Embryonic facial prominence (tissue), 1 donor: Measurements from ENCODE around the gene SHANK1.

ENCODE experiments used
- DNase-seq: peaks from one replicate; pipeline ENCODE4 v3.0.0-alpha.2; 2016; ENCODE audit errors: extremely low spot score

SHANK1 gene

DNA sequence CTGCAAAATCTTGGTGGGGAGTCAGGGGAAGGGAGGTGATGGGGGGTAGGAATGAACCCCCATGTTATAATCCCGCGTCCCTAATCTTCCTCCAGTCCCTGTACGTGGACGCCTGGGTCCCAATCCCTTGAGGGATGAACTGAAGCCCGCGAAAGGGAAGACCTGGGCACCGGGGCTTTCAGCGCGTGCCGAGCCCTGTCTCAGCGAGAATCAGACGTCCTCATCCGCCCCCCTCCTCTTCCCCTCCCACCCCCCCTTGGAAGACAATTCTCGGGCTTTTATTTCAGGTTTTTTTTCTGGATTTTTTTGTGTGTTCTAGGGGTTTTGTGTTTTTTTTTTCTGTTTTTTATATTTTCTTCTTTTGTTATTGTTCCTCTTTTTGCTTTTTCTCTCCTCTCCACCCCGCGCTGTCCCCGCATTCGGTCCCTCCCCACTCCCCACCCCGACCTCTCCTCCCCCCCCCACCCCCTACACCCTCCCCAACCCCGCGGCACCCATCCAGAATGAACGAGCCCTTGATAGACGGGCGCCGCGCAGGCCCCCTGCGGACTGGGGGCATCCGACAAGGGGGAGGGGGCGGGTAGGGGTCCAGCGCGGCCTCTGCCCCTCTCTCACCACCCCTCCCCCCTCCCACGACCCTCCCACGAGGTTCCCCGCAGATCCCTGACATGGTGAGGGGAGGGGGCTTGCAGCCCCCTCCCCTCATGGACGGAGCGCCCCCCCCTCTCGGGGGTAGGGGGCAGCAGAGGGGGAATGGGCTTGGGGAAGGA, 60.1 kb downstream of the SHANK1 start:
- DNase-seq = no peak

DNA sequence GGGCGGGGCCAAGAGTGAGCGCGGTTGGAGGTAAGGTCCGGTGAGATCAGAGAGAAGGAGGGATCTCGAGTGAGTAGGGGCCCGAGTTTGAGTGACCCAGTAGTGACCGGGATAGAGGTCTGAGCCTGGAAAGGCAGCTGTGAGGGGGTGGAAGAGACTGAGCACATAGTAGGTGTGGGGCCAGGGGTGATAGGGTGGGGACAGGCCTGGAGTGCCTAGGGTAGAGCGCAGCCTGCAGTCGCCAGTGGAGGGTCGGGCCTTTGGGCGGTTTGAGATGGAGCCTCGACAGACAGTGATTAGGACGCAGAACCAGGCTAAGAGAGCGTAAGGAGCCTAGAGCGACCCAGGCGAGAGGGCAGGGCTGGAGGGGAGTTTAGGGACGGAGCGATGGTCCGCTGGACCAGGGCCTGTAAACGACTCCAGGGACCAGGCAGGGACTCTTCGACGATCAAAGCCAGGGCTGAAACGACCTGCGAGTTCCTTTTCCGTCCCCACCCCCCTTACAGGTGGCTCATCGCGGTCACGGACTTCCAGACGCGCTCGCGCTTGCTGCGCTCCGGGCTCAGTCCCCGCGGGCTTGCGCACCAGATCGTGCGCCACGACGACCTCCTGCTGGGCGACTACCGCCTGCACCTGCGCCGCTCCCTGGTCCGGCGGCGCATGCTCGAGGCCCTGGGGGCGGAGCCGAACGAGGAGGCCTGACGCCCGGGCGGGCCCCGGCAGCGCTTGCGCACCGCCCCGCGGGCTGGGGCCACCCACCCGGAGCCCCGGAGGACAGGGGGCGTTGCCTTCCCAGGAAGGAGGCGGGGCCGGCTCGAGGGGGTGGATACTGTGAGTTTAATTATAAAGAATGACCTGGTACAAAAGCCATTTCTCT, 60.9 kb downstream of the SHANK1 start:
- DNase-seq = peak; percentile 23

GRCh38 chr19:50657712-50658440, 61.7 kb downstream of the SHANK1 start:
- peak; percentile 92 for DNase-seq

DNA sequence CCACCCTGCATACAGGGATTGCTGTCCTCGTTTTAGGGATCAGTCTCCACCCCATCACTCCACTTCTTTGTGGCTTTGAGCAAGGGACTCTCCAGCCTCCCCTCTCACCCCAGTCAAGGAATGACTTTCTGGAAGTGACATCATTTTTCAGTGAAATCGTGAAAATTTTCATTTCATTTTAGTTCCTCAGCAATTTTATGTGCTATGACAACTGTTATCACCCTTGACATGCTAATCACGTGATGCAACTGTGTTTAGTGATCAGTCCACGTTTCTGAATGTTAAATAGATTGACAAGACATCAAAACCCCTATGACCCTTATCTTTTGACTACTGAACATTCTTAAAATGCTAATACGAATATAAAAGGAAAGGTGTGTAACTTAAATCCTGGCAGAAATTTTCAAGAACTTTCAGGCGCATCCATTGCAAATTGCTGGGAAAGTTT, 62.4 kb downstream of the SHANK1 start:
- no peak for DNase-seq

DNA sequence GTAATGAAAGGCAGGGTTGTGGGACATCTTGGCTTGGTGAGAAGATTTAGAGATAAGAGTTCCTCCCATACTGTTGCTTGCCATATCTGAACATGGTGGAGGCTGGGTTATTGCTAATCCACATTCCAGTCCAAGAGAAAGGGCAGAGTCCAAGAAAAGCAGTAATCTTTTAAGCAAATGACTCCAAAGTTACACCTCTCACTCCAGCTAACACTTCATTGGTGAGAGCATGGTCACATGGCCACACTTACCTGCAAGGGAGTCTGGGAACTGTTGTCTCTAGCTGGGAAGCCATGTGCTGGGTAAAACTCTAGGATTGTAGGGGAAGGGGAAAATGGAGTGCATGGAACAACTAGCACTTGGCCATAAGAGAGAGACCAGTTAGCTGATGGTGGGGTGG, 64.7 kb downstream of the SHANK1 start:
- DNase-seq = no peak

DNA sequence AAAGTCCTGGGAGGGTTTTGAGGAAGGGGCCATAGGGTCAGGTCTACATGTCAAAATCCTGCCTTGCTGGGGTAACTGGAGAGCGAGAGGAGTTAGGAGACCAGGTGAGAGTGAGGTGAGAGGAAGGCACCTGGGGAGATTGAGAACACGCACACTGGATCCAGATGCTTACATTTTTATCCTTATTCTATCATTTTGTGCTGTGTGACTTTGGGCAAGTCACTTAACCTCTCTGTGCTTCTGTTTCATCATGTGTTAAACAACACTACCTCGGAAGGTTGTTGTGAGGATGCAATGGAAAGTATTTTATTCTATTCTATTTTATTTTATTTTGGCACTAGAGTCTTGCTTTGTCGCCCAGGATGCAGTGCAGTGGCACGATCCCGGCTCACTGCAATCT, 66.9 kb downstream of the SHANK1 start:
- no peak for DNase-seq

GRCh38 chr19:50651174-50651573, 68.4 kb downstream of the SHANK1 start:
- DNase-seq = no peak

DNA sequence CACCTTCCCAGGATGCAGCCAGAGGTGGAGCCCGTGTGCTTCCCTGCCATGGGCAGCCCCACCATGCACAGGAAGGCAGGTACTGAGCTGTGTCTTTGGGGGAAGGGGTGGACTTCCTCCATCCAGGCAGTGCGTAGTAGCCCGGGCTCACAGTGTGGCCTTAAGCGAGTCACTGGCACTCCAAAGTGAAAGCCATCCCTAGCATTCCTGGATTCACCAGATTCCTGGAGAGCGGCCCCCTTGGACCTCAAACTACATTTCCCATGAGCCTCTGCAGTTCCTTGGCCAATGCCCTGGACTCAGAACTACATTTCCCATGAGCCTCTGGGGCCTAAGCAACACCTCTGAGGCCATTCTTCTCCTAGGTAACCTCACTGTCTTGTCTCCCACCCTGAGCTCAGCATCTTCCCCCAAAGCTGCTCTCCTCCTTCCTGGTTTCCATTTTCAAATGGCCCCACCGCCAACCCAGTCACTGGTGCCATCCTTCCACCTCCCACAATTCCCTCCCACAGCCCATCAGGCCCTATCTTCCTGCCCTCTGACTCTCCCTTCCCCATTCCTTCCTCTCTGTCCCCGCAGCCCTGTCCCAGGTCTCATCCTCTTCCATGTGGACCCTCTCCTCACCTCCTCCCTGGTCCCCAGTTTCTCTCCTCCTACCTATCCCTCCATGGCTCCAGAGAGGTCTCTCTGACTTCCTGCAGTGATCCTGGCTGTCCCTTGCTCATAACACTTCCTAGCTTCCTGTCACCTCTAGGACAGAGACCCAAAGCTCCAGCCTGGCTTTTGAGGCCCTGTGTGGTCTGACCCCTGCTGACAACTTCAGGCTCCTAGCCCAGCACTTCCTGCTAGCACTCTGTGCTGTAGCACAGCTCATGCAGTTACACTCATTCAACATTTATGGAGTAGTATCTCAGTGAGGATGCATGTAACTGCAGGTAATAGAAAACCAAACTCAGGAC, 69.9 kb downstream of the SHANK1 start, which contains the start of gene C19orf81:
C19orf81 (plus strand) TSS at position 13 of the 959 bp plus-strand sequence; CDS start at position 13, 0 bp downstream.
- DNase-seq = no peak

DNA sequence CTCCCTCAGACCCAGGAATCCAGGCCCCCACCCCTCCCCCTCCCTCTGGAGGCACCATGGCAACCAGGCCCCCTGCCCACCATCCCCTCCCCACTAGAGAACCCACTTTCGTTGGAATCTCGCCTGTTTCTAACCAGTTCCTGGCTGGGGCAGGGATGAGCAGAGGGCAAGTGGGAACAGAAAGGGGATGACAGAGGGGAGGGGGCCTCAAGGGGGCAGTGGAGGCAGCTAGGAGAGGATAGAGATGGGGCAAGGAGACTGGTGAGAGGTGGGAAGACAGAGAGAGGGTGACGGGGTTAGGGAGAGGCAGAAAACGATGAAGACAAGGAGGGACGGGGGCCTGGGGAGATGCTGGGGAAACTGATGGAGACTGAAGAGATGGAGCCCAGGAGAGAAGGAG, 70.9 kb downstream of the SHANK1 start:
- no peak for DNase-seq

- no peak for DNase-seq
These were observed 71.6 kb downstream of the SHANK1 start for GRCh38 chr19:50647879-50648615.

DNA sequence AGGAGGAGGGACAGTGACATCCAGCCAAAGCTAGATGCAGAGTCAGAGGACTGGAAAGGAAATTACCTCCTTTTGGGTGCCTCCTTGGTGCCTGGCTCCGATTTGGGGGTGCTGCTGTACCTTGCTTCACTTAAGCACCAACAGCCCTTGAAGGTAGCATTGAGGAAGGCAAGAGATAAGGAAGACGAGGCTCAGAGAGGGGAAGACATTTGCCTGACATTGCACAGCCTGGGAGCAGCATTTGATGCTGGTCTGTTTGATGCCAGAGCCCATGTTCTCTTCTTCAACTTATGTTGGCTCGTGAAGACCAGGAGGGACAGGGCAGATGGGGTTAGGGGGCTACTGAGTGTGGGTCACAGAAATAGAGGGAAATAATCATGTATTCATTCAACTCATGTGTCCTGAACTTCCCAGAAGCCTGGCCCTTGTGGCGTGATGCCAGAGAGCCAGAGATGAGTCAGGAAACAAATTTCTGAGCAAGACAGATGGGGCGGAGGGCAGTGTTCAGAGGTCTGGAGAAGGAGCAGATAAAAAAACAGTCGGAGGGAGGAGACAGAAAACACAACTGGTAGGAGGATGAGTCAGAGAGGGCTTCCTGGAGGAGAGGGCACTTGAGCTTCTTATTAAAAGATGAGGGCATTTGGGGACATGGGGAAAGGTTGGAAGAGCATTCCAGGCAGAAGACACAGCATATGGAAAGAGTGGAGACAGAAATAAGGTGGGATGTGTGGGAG, 73.4 kb downstream of the SHANK1 start:
- no peak for DNase-seq

DNA sequence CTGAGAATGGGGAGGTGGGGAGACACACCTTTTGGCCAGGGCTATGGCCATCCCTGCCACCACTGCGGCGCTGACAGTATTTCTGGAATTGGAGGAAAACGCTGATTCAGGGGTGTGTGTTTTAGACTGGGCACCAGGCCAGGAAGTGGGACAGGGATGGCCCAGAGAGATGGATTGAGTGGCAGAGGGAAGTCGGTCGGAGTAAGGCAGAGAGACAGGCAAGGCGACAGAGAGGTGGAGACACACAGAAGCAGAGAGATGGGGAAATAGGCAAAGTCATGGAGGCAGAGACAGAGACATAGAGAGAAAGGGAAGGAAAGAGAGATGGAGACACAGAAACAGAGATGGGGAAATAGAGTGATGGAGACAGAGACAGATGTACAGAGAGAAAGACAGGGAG, 74.5 kb downstream of the SHANK1 start:
- no peak for DNase-seq

GRCh38 chr19:50644315-50644915, 75.2 kb downstream of the SHANK1 start:
- DNase-seq = no peak

DNA sequence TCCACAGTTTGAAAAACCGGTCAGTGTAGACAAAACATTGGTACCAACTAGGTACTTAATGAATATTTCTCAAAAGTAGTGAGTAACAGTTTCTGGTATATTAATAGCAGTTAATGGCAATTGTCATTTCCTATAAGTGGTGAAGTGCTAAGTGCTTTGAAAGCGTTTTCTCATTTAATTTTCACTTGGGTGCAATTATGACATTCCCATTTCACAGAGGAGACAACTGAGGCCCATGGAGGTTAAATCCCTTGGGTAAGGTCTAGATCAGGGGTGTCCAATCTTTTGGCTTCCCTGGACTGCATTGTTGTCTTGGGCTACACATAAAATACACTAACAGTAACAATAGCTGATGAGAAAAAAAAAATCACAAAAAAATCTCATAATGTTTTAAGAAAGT, 79.2 kb downstream of the SHANK1 start:
- no peak for DNase-seq

GRCh38 chr19:50639121-50640112, 80.2 kb downstream of the SHANK1 start, which contains the start of gene SYT3:
SYT3 (minus strand) TSS chr19:50639881; CDS start chr19:50637411, 2,470 bp downstream.
- DNase-seq = no peak

GRCh38 chr19:50638600-50638999, 81.0 kb downstream of the SHANK1 start:
- no peak for DNase-seq

GRCh38 chr19:50636317-50637085, 83.1 kb downstream of the SHANK1 start:
- DNase-seq = no peak
